GM21390 (cell line): ENCODE results near the gene OPALIN.
"Not testable (repeated sequence)": the region's sequence is repeated elsewhere in the genome, so short reads cannot be mapped to it uniquely, and the experiment has no call there.

ENCODE experiments used
- ATAC-seq: cut with Tn5 transposase; IDR thresholded peaks from one replicate; pipeline ENCODE4 v1.9.1; 2021; ENCODE audit not compliant: unreplicated experiment

OPALIN gene

GRCh38 chr10:96339956-96340904 is 18.6 kb downstream of the OPALIN start:
- peak; percentile 76 for ATAC-seq

DNA sequence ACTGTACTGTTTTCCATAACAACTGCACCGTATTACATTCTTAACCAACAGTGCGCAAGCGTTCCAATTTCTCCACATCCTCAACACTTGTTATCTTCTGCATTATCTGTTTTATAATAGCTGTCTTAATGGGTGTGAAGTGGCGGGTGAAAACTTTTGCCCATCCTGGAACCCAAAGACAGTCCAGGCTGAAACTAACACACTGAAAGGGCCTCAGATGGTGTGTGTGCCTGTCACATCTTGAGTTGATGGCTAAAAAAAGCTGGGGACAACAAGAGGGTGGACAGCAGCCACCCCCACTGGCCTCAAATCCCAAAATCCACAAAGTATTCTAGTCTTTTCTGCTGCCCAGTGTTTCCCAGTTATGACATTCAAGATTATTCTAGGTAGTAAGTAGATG is 19.4 kb downstream of the OPALIN start:
- ATAC-seq, result no peak

DNA sequence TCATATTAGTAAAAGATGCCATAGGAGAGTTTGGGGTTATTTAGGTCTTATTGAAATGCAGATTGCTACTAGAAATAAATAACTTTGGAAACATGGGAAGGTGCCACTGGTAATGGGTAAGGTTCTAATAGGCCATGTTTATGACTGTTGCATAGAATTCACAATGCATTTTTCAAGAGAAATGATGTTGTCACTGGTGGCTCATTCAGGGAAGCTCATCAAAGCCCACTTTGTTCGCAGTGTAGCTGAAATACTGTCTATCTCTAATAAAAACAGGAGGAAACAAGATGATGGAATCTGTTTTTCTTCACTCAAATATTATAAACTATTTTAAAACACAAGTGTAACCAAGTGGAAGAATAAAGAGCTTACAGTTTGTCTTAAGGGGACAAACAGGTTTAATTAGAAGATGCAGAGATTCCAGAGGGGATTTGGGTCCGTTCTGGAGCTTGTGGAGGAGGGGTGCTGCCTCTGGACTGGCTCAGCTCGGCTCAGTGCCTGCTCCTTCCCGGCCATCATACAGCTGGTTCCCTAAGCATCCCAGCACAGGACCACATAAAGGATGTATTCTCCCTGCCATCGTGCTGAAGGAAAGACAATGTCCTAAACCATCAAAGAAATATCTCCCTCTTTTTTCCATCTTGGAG is 20.4 kb downstream of the OPALIN start:
- no peak for ATAC-seq

DNA sequence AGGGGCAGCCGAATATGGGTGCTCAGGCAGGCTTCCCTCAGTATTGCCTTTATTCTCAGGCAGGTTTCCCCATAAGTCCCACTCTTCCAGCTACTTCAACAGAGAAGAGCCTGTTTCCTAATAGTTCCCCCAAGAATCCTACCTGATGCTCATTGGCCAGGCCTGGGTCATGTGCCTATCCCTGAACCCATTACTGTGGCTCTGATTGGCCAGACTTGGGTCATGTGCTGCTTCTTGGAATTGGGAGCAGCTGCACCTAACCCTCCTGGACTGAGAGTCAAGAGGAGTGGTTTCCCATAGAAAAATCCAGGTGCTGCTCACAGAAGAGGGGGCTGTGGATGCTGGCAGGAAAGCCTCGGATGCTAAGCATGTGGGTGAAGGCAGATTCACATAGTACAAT is 21.7 kb downstream of the OPALIN start:
- ATAC-seq, result no peak

DNA sequence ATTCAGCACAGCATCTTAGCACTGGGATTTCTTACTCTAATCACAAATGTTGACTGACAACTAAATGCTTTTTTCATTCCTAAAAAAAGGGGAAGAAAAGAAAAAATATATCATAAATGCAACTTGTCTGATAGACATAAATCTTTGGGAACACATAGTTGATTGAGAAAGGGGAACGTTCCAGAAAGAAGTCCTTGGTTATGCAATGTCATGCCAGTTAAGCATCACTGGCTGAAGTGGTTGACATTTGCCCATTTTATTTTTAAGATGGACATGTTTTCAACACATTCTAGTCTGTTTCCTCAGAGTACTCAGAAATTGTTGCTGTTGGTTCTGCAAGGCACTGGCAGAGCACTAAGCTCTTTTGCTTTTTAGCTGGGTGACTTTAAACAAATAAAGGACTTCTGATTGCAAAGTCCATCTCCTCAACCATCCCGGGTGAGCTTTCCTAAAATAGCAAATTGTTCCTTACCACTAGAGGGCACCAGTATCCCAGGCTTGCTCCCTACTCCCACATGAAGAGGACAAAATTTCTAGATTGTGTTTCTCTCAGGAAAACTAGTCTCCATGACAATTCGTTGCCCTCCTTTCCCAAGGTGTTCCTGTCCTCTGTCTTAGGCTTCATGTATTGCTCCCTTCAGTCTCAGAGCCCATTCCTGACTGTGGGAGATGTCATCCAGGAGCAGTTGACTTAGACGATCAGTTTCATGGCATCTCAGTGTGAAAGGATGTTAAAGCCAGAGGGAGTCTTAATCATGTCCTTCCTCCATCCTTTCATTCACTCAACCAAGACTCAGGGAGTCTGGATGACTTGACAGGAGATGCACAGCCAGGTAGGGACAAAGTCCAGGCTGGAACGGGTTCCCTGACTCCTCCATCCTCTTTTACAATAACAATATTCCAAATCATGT is 23.9 kb downstream of the OPALIN start:
- no peak for ATAC-seq

- no peak for ATAC-seq
Measured at GRCh38 chr10:96333101-96333500, 25.7 kb downstream of the OPALIN start.

GRCh38 chr10:96327462-96327861 is 31.3 kb downstream of the OPALIN start:
- no peak for ATAC-seq

GRCh38 chr10:96325719-96326373 is 33.0 kb downstream of the OPALIN start:
- ATAC-seq, result peak; percentile 96

DNA sequence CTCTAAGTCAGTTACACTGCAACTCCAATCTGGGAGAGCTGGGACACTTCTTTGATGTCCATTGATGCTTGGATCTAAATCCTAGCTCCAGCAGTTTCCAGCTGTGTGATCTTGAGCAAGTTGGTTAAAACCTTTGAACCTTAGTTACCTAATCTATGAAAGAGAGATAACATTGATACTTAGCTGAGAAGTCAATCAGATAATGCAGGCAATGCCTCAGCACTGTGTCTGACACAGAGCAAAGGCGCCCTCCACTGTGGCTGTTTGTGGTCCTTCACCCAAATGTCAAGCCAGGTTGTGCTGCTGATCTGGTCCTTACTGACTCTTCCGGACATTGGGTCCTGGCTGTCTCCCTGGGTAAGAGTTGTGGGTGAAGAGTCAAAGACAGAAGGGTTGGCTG is 34.4 kb downstream of the OPALIN start:
- ATAC-seq, result no peak

DNA sequence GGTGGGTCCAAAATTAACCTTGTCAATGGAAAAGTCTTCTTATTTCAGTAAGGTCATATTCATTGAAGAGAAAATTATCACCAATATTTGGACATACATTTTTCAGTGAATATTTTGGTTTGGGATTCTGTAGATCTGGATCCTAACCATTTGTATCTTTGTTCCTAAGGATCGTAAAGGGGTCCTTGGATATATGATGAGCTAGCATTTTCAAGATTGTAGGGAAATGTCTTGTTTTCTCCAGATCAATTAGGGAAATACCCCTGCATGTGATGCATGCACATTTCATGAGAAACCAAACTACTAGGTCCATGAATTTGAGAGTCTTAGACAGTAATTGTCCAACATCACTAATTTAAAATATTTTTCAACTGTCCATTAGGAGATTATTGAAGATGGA is 36.5 kb downstream of the OPALIN start:
- ATAC-seq, result no peak

DNA sequence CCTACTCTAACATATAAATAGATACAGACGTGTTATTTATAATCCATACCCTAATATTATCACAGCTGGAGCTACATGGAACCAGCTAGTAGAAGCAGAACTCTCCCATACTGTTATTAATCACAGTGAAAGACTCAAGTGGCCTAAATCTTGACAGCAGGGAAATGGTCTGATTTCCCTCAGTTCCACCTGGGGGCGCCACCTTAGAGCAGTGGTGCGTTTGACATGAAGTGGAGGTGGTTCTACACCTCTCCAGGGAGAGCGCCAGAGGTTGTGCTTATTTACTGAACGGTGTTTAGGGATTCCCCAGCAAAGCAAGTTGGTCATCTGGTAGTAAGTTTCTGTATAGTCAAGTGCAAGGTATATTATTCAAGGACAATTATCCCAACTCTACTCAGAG is 37.0 kb downstream of the OPALIN start:
- no peak for ATAC-seq

GRCh38 chr10:96319754-96320474 is 38.9 kb downstream of the OPALIN start:
- ATAC-seq, result no peak

- no peak for ATAC-seq
Measured at GRCh38 chr10:96317067-96317833, 41.6 kb downstream of the OPALIN start.

DNA sequence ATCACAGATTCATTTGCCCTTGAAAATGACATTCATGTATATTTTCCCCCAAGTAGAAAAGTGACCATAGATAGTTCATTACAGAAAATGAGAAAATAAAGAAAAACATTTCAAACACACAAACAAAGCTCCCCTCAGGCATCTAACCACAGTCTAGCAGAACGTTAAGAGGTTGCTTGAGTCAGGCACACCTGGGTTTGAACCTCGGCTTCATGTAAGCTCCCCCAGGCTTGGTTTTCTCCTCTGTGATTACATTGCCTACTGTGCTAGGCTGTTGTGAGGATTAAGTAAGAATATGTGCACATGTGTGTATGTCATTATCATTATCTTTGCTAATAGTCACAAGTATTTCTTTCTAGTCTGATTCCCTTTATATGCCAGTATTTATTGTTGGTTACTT is 45.5 kb downstream of the OPALIN start:
- ATAC-seq, result no peak

GRCh38 chr10:96311180-96311715 is 47.6 kb downstream of the OPALIN start:
- ATAC-seq, result no peak

- ATAC-seq, result no peak
Measured at GRCh38 chr10:96310321-96310669, 48.5 kb downstream of the OPALIN start.

DNA sequence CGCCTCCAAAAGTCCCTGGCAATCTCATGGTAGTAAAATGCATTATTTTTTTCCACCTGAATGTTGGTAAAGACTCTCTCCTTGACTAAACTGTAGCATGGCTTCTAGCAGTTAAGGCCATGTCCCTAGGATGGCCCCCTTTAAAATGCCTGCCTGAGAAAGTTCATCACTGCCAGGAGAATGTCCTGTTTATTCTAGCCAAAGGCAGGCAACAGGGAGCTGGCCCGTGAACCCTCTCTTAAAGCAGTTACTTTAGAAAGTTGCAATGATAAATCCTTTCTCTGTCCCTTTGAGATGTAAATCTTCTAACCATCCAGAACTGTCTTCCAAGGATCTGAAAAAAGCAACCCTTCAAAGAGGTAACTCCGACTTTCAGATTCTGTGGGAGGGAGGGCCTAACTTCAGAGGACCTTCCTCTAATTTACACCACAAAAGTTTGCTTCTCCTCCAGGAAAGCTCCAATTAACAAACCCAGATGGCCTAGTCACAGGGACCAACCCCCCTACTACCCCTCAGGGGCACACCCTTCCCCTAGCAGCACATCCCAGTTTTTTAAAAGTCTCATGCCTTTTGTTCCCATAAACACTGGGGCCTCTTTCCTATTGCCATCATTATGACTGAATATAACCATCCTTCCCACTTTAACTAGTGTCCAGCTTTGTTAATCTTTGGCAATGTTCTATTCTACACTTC is 49.0 kb downstream of the OPALIN start:
- ATAC-seq, result no peak

DNA sequence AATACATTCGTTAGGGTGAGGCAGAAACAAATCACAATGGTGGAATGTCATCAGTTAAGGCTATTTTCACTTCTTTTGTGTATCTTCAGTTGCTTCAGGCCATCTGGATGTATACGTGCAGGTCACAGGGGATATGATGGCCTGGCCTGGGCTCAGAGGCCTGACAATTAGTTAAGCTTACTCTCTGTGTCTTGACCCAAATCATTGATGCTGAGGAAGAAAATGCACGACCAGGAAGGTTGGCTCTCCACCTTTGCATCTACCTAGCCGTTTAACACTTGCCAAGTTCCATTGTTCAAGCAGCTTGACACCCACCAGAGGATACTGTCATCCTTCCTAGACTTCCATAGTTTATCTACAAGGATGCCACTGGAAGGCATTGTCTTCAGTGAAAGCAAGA is 49.9 kb downstream of the OPALIN start:
- ATAC-seq, result not testable (repeated sequence)

- ATAC-seq, result no peak
Measured at GRCh38 chr10:96306516-96306915, 52.3 kb downstream of the OPALIN start.
